ENCODE data around the gene ZACN. TPM values are rescaled to one million over a fixed set of nuclear protein-coding genes. Genes with fewer than 3 reads are reported as not detected.

The ZACN gene
- total RNA-seq, 2 donors from 2014 or later: not detected

DNA sequence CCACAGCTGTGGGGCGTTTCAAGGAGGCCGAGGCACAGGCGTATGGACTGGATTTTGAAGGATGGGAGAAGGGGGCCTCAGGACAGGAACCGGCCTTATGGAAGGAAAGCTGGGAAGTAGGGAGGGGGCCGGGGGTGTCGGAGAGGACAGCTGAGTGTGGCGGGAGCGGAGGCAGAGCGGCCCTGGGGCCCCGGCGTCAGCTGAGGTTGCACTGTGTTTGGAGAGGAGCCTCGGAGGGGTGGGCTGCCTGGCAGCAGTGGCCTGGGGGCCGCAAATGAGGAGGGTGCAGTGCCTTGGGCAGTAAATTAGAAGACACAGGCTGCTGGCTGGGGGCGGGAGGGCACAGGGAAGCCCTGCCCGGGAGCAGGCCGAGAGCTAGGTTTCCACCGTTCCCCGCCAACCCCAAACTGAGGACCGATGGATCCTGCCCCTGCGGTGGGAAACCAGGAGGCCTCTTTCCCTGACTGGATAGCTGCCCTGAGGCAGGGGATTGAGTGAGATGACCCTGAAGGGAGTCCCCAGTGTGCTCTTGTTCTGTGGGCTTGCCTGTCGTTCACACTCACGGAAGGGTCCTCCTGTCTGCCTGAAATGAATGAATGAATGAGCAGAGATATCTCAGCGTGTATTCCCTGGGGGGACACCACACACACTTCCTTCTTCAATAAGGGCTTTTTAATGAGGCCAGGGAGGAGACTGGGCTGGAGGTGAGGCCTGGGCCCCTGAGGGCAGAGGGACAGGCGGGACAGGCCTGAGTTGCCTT, 43.6 kb downstream of the ZACN start:
- no peaks in the 10 kb centered on the region for H3K9me3 ChIP-seq
- no peak for ATAC-seq (ENCODE audit: insufficient number of reproducible peaks, low FRiP score, low read depth)
- no peaks in the 10 kb centered on the region for H3K27me3 ChIP-seq (replicated peaks; ENCODE audit: insufficient read depth)
- H3K36me3 ChIP-seq: no peaks in the 10 kb centered on the region
- H3K27ac ChIP-seq: no peak overlapping the region
- H3K4me3 ChIP-seq: peak overlapping the region; percentile 75
- peaks cover 0 to 12% of the 10 kb centered on the region in 2 donors for H3K4me1 ChIP-seq (ENCODE audit: control insufficient read depth in 1 of 2, low read depth in 2 of 2)
- no peak for DNase-seq (ENCODE audit: low spot score)
- TF ChIP-seq, protein P1, sequence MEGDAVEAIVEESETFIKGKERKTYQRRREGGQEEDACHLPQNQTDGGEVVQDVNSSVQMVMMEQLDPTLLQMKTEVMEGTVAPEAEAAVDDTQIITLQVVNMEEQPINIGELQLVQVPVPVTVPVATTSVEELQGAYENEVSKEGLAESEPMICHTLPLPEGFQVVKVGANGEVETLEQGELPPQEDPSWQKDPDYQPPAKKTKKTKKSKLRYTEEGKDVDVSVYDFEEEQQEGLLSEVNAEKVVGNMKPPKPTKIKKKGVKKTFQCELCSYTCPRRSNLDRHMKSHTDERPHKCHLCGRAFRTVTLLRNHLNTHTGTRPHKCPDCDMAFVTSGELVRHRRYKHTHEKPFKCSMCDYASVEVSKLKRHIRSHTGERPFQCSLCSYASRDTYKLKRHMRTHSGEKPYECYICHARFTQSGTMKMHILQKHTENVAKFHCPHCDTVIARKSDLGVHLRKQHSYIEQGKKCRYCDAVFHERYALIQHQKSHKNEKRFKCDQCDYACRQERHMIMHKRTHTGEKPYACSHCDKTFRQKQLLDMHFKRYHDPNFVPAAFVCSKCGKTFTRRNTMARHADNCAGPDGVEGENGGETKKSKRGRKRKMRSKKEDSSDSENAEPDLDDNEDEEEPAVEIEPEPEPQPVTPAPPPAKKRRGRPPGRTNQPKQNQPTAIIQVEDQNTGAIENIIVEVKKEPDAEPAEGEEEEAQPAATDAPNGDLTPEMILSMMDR (IDR thresholded peaks at IDR 0.05): no peak

DNA sequence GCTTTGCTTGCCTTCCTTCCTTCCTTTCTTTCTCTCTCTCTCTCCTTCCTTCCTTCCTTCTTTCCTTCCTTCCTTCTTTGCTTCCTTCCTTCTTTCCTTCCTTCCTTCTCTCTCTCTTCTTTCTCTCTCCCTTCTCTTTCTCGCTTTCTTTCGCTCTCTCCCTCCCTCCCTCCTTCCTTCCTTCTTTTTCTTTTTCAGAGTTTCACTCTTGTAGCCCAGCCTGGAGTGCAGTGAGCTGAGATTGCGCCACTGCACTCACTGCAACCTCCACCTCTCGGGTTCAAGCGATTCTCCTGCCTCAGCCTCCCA, 44.2 kb downstream of the ZACN start:
- DNase-seq (ENCODE audit: low spot score) (no peak), ATAC-seq (ENCODE audit: insufficient number of reproducible peaks, low FRiP score, low read depth) (no peak)
- TF ChIP-seq, protein P1 (IDR thresholded peaks at IDR 0.05): no peak
- peaks cover 0 to 12% of the 10 kb centered on the region in 2 donors for H3K4me1 ChIP-seq (ENCODE audit: control insufficient read depth in 1 of 2, low read depth in 2 of 2)
- no peaks in the 10 kb centered on the region for H3K36me3 ChIP-seq
- no peaks in the 10 kb centered on the region for H3K27me3 ChIP-seq (replicated peaks; ENCODE audit: insufficient read depth)
- H3K9me3 ChIP-seq: no peaks in the 10 kb centered on the region
- H3K4me3 ChIP-seq: no peak overlapping the region
- H3K27ac ChIP-seq: no peak overlapping the region

DNA sequence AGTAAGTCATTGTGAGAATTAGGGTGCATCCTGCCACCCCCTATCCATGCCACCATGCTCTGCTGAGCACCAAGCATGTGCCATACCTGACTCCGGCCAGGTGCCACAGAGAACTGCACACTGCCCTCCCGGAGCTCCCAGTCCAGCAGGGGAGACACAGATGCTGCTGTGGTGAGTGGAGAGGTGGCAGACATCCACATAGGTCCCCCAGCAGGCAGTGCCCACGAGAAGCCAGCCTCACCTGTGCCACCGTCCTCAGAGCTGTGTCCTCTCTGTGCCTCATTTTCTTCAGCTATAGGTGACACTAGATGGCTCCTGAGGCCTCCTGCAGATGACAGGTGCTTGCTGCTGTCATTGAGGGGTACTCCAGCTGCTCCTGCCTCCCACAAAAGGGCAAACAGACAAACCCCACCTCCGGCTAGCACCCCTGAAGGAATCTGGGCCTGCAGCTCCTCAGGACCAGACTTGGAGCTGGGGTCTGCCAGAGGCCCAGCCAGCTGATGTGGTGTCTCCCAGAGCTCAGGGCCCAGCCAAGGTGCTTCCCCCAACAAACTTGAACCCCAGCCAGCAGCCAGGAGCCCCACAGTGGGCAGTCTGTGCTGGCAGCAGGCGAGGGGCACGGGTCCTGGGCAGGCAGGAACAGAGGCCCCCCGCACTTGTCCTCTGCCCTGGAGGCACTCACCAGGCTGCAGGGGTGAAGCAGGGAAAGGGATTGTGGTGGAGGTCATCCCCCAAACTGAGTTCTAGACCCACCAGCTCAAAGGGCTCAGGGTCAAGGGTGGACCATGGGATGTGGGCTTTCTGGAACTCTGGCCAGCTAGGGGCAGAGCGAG, 45.0 kb downstream of the ZACN start:
- Histone ChIP-seq H3K4me1 (ENCODE audit: control insufficient read depth in 1 of 2, low read depth in 2 of 2) (peaks cover 0 to 12% of the 10 kb centered on the region in 2 donors), H3K27ac (no peak overlapping the region), H3K4me3 (no peak overlapping the region), H3K9me3 (no peaks in the 10 kb centered on the region), H3K36me3 (no peaks in the 10 kb centered on the region), H3K27me3 (replicated peaks; ENCODE audit: insufficient read depth) (no peaks in the 10 kb centered on the region)
- TF ChIP-seq, protein P1 (IDR thresholded peaks at IDR 0.05): no peak
- no peak for DNase-seq (ENCODE audit: low spot score)
- no peak for ATAC-seq (ENCODE audit: insufficient number of reproducible peaks, low FRiP score, low read depth)

DNA sequence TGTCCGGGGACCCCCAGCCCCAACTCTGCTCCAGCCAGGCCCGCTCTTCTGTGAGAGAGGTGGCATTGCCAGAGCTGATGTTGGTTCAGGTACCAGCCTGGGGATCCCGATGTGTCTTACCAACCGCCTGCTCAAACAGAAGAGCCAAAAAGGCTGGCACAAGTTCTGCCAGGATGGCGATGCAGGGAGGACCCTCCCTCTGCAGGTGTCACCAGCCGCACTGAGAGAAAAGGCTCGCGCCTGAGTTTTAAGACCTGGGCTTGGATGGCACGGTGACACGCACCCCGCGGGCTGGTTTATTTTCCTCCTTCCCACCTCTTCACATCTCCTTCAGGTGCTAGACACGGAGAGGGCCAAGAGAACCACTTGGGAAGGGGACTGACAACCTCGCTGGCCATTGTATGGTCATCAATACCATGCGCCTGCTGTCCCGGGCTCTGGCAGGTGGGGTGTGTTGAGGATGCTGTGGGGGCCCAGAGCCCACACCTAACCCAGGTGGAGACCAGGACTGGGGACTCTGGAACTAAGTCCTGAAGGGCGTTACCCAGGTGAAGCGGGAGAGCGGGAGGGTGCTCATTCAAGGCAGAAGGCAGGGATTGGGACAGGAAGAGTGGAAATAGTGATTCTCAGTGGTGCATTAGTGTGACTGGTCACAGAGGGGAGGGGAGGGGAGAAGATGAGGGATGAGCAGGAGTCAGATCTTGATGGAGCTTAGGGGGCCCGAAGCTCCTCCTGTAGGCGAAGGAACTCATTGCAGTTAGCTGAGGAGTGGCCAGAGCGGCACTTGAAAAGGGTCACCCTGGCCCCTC, 45.8 kb downstream of the ZACN start:
- TF ChIP-seq, protein P1 (IDR thresholded peaks at IDR 0.05): no peak
- H3K36me3 ChIP-seq: no peaks in the 10 kb centered on the region

DNA sequence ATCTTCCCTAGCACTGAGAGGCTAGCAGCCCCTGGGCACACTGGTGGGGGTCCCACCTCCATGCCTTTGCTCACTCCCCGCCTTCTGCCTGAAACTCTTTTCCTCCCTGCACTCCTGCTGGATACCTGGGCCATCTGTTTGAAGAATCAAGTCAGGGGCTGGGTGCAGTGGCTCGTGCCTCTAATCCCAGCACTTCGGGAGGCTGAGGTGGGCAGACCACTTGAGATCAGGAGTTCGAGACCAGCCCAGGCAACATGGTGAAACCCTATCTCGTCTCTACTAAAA, 46.4 kb downstream of the ZACN start:
- TF ChIP-seq, protein P1 (IDR thresholded peaks at IDR 0.05): no peak
- DNase-seq (ENCODE audit: low spot score): no peak
- no peak for ATAC-seq (ENCODE audit: insufficient number of reproducible peaks, low FRiP score, low read depth)
- no peaks in the 10 kb centered on the region for H3K27me3 ChIP-seq (replicated peaks; ENCODE audit: insufficient read depth)
- peaks cover 0 to 12% of the 10 kb centered on the region in 2 donors for H3K4me1 ChIP-seq (ENCODE audit: control insufficient read depth in 1 of 2, low read depth in 2 of 2)
- H3K4me3 ChIP-seq: no peak overlapping the region
- H3K36me3 ChIP-seq: no peaks in the 10 kb centered on the region
- no peak overlapping the region for H3K27ac ChIP-seq
- H3K9me3 ChIP-seq: no peaks in the 10 kb centered on the region

More for the DNA sequence above, 45.8 kb downstream of the ZACN start:
- no peak for DNase-seq (ENCODE audit: low spot score)
- H3K27ac ChIP-seq: no peak overlapping the region
- H3K4me1 ChIP-seq (ENCODE audit: control insufficient read depth in 1 of 2, low read depth in 2 of 2): peaks cover 0 to 12% of the 10 kb centered on the region in 2 donors
- no peak for ATAC-seq (ENCODE audit: insufficient number of reproducible peaks, low FRiP score, low read depth)
- H3K27me3 ChIP-seq (replicated peaks; ENCODE audit: insufficient read depth): no peaks in the 10 kb centered on the region
- H3K9me3 ChIP-seq: no peaks in the 10 kb centered on the region
- H3K4me3 ChIP-seq: no peak overlapping the region

Data from thoracic aorta (tissue), 2 donors.